ENCODE measurements around the gene TPRKB.
"Not testable (repeated sequence)": the region's sequence is repeated elsewhere in the genome, so short reads cannot be mapped to it uniquely, and the experiment has no call there.

GRCh38 chr2:73679951-73680571 is 57.1 kb downstream of the TPRKB start:
- TF ChIP-seq CTCF, POLR2A (IDR thresholded peaks at IDR 0.05): not testable (repeated sequence)

All from lower leg skin (tissue), 3 donors.